Naive B cell (primary cell): ENCODE measurements around the gene LCN15. TPM values are rescaled to one million over a fixed set of nuclear protein-coding genes. Genes with fewer than 3 reads are reported as not detected.
A peak's percentile ranks its signal among the peaks of the same experiment; 100 is the strongest.
"Not testable (repeated sequence)": the region's sequence is repeated elsewhere in the genome, so short reads cannot be mapped to it uniquely, and the experiment has no call there.

Source experiments
- ATAC-seq, 2 donors: fragments of 150-1000 bp; cut with Tn5 transposase; 2 replicates each; pipeline ENCODE4 v1.10.0; 2021; ENCODE audit warnings: low read depth in 2 of 2, mild to moderate bottlenecking in 2 of 2, moderate library complexity in 2 of 2
- DNase-seq: peaks from one replicate; pipeline ENCODE4 v3.0.0; 2022
- H3K27ac Mint-ChIP-seq, 6 donors: one replicate each; pipeline ENCODE4 v1.8.0; 2020 to 2022; ENCODE audit warnings: mild to moderate bottlenecking in 6 of 6, mixed read lengths in 6 of 6, moderate library complexity in 5 of 6, inconsistent platforms in 2 of 6
- H3K27me3 Mint-ChIP-seq, 3 donors: one replicate each; pipeline ENCODE4 v1.8.0; 2021 to 2022; ENCODE audit warnings: mixed read lengths in 3 of 3, mild to moderate bottlenecking in 1 of 3
- H3K36me3 Mint-ChIP-seq, 2 donors: one replicate each; pipeline ENCODE4 v1.8.0; 2020 to 2022; ENCODE audit warnings: mixed read lengths in 2 of 2, inconsistent platforms in 1 of 2, mild to moderate bottlenecking in 1 of 2
- H3K4me1 Mint-ChIP-seq, 3 donors: one replicate each; pipeline ENCODE4 v1.8.0; 2020 to 2022; ENCODE audit warnings: mixed read lengths in 3 of 3, inconsistent platforms in 1 of 3, mild to moderate bottlenecking in 1 of 3, moderate library complexity in 1 of 3
- H3K4me3 Mint-ChIP-seq, 8 donors: one replicate each; pipeline ENCODE4 v1.8.0; 2020 to 2022; ENCODE audit warnings: mild to moderate bottlenecking in 8 of 8, mixed read lengths in 8 of 8, moderate library complexity in 8 of 8, inconsistent platforms in 2 of 8
- H3K9me3 Mint-ChIP-seq, 7 donors: one replicate each; pipeline ENCODE4 v1.8.0; 2020 to 2022; ENCODE audit warnings: mixed read lengths in 7 of 7, mild to moderate bottlenecking in 5 of 7, inconsistent platforms in 2 of 7, moderate library complexity in 1 of 7
- polyA plus RNA-seq, 6 donors: library from polyadenylated mRNA; unstranded; fragments of 300-500 nt; fragmentation: Illumina TruSeq; gene quantifications; one replicate each; pipeline ENCODE4 v1.2.3, GENCODE V29; 2021; ENCODE audit warnings: low read depth in 6 of 6

The LCN15 gene, protein sequence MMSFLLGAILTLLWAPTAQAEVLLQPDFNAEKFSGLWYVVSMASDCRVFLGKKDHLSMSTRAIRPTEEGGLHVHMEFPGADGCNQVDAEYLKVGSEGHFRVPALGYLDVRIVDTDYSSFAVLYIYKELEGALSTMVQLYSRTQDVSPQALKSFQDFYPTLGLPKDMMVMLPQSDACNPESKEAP
- under 1 TPM in 1 of 6 donors, not detected in 5; 0.09 TPM for polyA plus RNA-seq

DNA sequence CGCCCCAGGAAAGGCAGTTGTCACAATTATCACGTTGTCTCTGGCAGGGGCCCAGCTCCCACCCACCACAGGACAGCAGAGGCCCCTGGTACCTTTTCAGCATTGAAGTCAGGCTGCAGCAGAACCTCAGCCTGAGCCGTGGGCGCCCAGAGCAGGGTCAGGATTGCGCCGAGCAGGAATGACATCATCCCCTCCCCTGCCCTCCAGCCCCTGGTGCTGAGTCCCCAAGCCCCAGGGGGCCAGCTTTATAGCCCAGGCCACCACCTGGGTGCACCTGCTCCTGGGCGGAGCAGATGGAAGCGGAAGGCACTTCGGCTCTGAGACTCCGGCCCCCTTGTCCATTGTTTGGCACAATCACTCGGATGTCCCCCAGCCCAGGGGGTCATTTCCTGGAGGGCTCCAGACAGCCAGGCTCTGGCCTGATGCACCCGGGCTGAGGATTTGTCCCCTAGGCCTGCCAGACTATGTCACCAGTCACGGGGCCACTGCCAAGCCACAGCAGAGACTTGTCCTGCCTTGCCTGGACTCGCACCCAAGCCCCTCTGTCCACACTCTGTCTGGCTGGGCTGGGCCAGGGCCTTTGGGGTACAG is at the start of gene LCN15:
Gene LCN15 (minus strand): TSS at position 218 of the 591 bp plus-strand sequence. CDS start 30 bp downstream, at position 188.
- Mint-ChIP-seq H3K27ac (peak within 1 kb of the TSS; percentile 42 to 99 (median 96)), H3K4me1 (peaks cover 35 to 50% (median 44%) of the 10 kb centered on the region in 3 donors), H3K27me3 (no peaks in the 10 kb centered on the region), H3K9me3 (no peaks in the 10 kb centered on the region), H3K4me3 (peak within 1 kb of the TSS in 2 of 8 donors; percentile 25 to 32), H3K36me3 (no peaks in the 10 kb centered on the region)
- DNase-seq (no peak), ATAC-seq (no peak)

GRCh38 chr9:136808806-136809158 is 44.5 kb upstream of the LCN15 start:
- peak overlapping the region; percentile 77 to 92 (median 84) for H3K4me3 Mint-ChIP-seq
- no peaks in the 10 kb centered on the region for H3K9me3 Mint-ChIP-seq
- peaks cover 0 to 4% of the 10 kb centered on the region in 2 donors for H3K36me3 Mint-ChIP-seq
- ATAC-seq: no peak
- DNase-seq: no peak
- peaks cover 35 to 53% (median 36%) of the 10 kb centered on the region in 3 donors for H3K4me1 Mint-ChIP-seq
- H3K27me3 Mint-ChIP-seq: no peaks in the 10 kb centered on the region
- H3K27ac Mint-ChIP-seq: peak overlapping the region in 5 of 6 donors; percentile 41 to 95 (median 92)

DNA sequence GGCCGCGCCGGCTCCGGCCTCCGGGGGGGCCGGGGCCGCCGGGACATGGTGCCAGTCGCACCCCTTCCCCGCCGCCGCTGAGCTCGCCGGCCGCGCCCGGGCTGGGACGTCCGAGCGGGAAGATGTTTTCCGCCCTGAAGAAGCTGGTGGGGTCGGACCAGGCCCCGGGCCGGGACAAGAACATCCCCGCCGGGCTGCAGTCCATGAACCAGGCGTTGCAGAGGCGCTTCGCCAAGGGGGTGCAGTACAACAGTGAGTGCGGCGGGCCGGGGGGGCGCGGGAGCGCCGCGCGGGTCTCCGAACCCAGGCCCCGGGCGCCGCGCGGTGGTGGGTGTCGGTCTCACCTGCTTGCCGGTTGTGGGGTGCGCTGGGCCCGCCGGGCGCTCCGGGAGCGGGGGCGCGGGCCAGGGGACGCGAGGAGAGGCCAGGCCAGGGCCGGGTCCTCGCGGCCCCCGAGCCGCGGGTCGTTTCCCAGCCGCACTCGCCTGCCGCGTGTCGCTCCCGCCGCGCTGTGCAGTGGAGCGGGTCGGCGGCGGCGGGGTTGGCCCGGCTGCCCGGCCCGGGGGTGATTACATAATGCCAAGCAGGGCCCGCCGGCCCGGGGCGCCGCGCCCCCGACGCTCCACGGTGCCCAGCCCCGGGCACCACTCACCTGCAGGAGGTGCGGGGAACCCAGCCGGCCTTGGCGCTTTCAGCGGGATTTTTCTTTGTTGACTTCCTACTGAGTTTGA is 43.9 kb upstream of the LCN15 start:
- H3K27me3 Mint-ChIP-seq: no peaks in the 10 kb centered on the region
- peak; percentile 42 to 49 for ATAC-seq
- H3K4me3 Mint-ChIP-seq: peak overlapping the region; percentile 81 to 93 (median 86)
- no peak for DNase-seq
- H3K27ac Mint-ChIP-seq: peak overlapping the region in 5 of 6 donors; percentile 41 to 95 (median 70)
- H3K4me1 Mint-ChIP-seq: peaks cover 31 to 53% (median 35%) of the 10 kb centered on the region in 3 donors
- H3K36me3 Mint-ChIP-seq: no peaks in the 10 kb centered on the region
- H3K9me3 Mint-ChIP-seq: no peaks in the 10 kb centered on the region

- Mint-ChIP-seq H3K4me1 (peaks cover 24 to 47% (median 32%) of the 10 kb centered on the region in 3 donors), H3K4me3 (peak within 1 kb of the TSS; percentile 86 to 95 (median 91)), H3K27ac (peak within 1 kb of the TSS; percentile 78 to 96 (median 93)), H3K27me3 (no peaks in the 10 kb centered on the region), H3K36me3 (no peaks in the 10 kb centered on the region), H3K9me3 (no peaks in the 10 kb centered on the region)
- ATAC-seq (peak; percentile 84 to 85), DNase-seq (peak; percentile 86)
Measured at GRCh38 chr9:136807281-136808074, 43.2 kb upstream of the LCN15 start, which contains the start of gene RABL6. TSS of gene RABL6 (plus strand) at chr9:136807948. CDS start at chr9:136808197, 249 bp downstream.

DNA sequence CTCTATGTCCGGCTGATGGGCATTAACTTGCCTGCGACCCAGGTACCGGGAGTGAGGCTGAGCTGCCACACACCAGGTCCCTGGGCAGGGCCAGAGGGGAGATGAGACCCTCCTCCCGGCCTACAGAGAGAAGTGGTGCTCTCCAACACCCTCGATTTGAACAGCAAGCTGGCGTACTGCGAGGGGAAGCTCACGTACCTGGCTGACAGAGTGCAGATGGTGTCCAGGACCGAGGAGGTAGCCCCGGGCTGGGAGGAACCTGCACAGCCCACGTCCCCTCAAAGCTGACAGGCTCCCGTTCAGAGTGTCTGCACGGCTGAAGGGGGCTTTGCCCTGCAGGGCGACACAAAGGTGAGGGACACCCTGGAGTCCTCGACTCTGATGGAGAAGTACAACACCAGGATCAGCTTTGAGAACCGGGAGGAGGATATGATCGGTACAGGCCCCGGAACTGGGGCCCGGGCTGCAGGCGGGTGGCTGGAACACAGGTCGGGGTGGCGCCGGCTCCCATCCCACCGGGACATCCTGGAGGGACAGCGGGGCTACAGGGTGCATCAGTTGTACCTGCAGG is 42.4 kb upstream of the LCN15 start:
- DNase-seq: no peak
- Mint-ChIP-seq H3K27me3 (no peaks in the 10 kb centered on the region), H3K4me3 (peak overlapping the region; percentile 86 to 94 (median 90)), H3K4me1 (peaks cover 24 to 47% (median 33%) of the 10 kb centered on the region in 3 donors), H3K9me3 (no peaks in the 10 kb centered on the region), H3K36me3 (no peaks in the 10 kb centered on the region), H3K27ac (peak overlapping the region in 5 of 6 donors; percentile 85 to 96 (median 92))
- no peak for ATAC-seq

GRCh38 chr9:136806067-136806466 is 41.7 kb upstream of the LCN15 start:
- no peak overlapping the region for H3K27ac Mint-ChIP-seq
- H3K4me3 Mint-ChIP-seq: peak overlapping the region in 6 of 8 donors; percentile 86 to 94 (median 90)
- no peaks in the 10 kb centered on the region for H3K27me3 Mint-ChIP-seq
- no peaks in the 10 kb centered on the region for H3K9me3 Mint-ChIP-seq
- no peaks in the 10 kb centered on the region for H3K36me3 Mint-ChIP-seq
- ATAC-seq (no peak), DNase-seq (no peak)
- peaks cover 27 to 50% (median 39%) of the 10 kb centered on the region in 3 donors for H3K4me1 Mint-ChIP-seq

DNA sequence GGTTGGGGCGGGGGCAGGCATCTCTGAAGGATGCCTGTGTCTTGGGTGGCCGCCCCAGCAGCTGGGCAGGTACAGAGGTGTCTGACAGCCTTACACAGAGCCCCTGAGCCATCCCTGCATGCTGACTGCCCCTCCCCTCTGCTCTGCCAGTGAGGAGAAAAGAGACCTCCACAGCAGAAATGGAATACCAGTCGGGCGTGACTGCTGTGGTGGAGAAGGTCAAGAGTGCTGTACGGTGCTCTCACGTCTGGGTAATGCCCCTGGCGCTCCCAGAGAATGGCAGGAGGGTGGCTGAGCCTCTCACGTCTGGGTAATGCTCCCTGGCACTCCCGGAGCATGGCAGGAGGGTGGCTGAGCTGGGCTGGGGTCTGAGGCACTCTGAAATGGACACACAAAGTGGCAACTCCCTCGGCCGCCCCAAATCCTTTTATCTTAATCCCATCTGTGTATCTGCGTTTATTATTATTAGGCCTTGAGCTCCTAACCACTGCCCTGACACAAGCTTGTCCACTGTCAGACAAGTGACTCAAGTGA is 41.0 kb upstream of the LCN15 start:
- H3K27ac Mint-ChIP-seq: peak overlapping the region in 2 of 6 donors; percentile 30 to 70
- ATAC-seq (no peak), DNase-seq (no peak)
- H3K9me3 Mint-ChIP-seq: no peaks in the 10 kb centered on the region
- H3K4me1 Mint-ChIP-seq: peaks cover 33 to 54% (median 44%) of the 10 kb centered on the region in 3 donors
- peak overlapping the region in 3 of 8 donors; percentile 47 to 89 (median 62) for H3K4me3 Mint-ChIP-seq
- H3K27me3 Mint-ChIP-seq: no peaks in the 10 kb centered on the region
- H3K36me3 Mint-ChIP-seq: no peaks in the 10 kb centered on the region

DNA sequence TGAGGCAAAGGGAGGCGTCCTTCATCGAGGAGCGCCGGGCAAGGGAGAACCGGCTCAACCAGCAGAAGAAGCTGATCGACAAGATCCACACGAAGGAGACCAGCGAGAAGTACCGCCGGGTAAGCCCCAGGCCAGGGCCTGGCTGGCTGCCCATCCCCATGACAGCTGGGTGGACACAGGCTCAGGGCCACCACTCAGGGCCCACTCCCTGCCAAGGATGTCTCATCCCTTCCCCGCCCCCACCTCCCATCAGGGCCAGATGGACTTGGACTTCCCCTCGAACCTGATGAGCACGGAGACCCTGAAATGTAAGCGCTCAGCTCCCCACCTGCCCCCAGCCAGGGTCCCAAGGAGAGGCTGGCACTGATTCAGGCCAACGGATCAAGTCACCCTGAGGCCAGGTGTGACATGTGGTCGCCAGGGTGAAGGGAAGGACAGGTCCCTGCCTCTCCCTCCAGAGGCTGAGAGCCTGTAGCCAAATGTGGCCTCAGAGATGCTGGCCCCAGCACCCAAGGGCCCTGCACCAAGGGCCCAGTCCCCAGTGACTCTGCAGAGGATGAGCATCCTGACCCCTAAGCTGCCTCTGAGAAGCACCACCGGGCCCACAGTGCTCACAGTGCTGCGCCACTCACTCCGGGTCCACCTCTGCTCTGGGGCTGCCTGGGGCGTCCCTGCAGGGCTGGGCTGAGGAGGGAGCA is 40.3 kb upstream of the LCN15 start:
- Mint-ChIP-seq H3K4me1 (peaks cover 35 to 53% (median 40%) of the 10 kb centered on the region in 3 donors), H3K36me3 (no peaks in the 10 kb centered on the region), H3K9me3 (no peaks in the 10 kb centered on the region), H3K27me3 (no peaks in the 10 kb centered on the region), H3K27ac (no peak overlapping the region), H3K4me3 (peak overlapping the region in 1 of 8 donors; percentile 71)
- DNase-seq (no peak), ATAC-seq (no peak)

DNA sequence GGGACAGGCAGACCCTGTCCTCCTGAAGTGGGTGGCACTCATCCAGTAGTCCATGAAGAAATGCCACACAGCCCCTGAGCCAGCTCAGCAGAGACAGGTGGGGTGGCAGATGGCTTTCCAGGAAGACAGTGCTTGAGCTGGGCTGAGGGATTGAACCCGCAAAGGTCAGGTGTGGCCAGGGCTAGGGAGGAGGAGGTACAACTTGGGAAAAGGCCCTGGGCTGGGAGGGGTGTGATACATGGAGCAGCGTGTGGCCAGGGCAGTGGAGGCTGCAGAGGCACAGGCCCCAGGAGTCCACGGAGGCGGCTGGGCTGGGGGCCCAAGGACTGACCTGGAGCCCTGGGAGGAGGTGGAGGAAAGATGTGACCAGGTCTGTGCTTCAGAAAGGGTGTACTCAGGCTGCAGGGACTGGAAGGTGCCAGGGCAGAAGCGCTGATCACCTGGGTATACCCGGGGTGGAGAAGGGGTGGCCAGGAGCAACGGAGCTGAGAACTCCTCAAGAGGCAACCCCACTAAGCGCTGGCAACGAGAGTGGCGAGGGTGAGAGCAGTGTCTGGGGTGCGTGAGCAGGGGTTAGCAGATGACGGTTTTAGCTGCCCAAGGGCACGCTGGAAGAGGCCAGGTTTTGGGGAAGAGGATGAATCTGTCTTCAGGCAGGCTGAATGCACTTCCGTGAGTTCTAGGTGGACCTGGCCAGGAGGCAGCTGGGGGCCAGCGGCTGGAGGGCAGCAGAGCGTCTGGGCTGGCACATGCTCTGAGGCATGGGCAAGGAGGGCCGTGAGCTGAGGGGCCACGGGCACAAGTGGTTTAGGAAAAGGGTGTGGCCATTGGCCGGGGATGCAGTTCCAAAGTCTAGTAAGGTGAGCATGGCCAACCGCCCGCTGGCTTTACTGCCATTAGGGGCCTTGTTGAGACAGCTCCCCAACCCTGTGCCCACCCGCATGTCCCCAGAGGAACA is 39.5 kb upstream of the LCN15 start:
- Mint-ChIP-seq H3K27me3 (no peaks in the 10 kb centered on the region), H3K27ac (peak overlapping the region in 2 of 6 donors; percentile 47 to 51), H3K4me3 (peak overlapping the region in 4 of 8 donors; percentile 39 to 71 (median 69)), H3K36me3 (no peaks in the 10 kb centered on the region), H3K4me1 (peaks cover 31 to 46% (median 31%) of the 10 kb centered on the region in 3 donors), H3K9me3 (no peaks in the 10 kb centered on the region)
- no peak for DNase-seq
- no peak for ATAC-seq

DNA sequence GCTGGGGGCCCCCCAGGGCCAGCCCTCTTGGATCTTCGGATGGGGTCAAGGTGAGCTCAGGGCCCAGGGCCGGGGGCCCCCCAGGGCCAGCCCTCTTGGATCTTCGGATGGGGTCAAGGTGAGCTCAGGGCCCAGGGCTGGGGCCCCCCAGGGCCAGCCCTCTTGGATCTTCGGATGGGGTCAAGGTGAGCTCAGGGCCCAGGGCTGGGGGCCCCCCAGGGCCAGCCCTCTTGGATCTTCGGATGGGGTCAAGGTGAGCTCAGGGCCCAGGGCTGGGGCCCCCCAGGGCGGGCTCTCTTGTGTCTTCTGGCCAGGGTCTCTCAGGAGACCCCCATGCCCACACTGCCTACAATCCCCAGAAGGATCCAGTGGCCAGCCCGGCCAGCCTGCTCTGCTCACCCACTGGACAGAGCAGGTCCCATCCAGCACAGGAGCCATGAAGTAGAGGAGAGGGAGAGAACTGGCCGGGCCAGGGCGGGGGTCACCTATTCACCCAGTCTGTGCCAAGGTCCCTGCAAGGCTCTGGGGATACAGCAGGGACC is 38.8 kb upstream of the LCN15 start:
- not testable (repeated sequence) for DNase-seq, H3K9me3 Mint-ChIP-seq, H3K36me3 Mint-ChIP-seq, ATAC-seq, H3K27me3 Mint-ChIP-seq
- H3K4me3 Mint-ChIP-seq: peak overlapping the region in 1 of 8 donors; percentile 71
- peak overlapping the region in 2 of 6 donors; percentile 47 to 51 for H3K27ac Mint-ChIP-seq
- peaks cover 29 to 42% (median 30%) of the 10 kb centered on the region in 3 donors for H3K4me1 Mint-ChIP-seq

DNA sequence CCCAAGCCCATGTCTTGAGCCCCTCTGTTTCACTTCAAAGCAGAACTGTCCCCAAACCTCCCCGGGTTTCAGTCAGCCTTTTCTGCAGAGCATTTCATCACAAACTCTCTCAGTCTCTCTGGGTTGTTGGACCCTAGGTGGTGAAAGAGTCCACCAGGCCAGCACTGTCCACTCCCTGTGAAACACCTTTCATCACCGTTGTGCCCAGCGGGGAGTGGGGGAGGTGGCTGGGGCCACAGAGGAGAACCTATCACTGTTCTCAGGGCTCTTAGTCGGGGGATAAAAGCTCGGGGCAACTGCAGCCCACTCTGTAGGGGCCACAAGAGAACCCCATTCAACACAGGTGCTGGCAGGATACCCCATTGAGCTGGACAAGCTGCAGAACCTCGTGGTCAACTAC is 38.0 kb upstream of the LCN15 start:
- ATAC-seq: no peak
- H3K4me1 Mint-ChIP-seq: peaks cover 29 to 46% (median 30%) of the 10 kb centered on the region in 3 donors
- H3K36me3 Mint-ChIP-seq: no peaks in the 10 kb centered on the region
- DNase-seq: no peak
- H3K9me3 Mint-ChIP-seq: no peaks in the 10 kb centered on the region
- no peaks in the 10 kb centered on the region for H3K27me3 Mint-ChIP-seq
- no peak overlapping the region for H3K27ac Mint-ChIP-seq
- H3K4me3 Mint-ChIP-seq: peak overlapping the region in 3 of 8 donors; percentile 10 to 64 (median 47)
